K562 (cell line): ENCODE results near the gene GLDC. TPM values are rescaled to one million over a fixed set of nuclear protein-coding genes. Genes with fewer than 3 reads are reported as not detected.

Experiments
- CSDE1 ChIP-seq, 2 experiments: fragments of 450-650 bp; IDR thresholded peaks; 2 replicates each; pipeline ENCODE4 v1.6.1; 2016; ENCODE audit warnings: mild to moderate bottlenecking in 1 of 2
- E2F4 ChIP-seq: sonication (generic); formaldehyde crosslinking; IDR thresholded peaks from 2 replicates; pipeline ENCODE4 v1.8.0; 2022; ENCODE audit warnings: mild to moderate bottlenecking, low read depth, missing genetic modification reagents
- ELK1 ChIP-seq: sonication (generic); formaldehyde crosslinking; IDR thresholded peaks from 2 replicates; pipeline ENCODE4 v1.8.1; 2022; ENCODE audit warnings: missing genetic modification reagents
- ZNF592 ChIP-seq: fragments of 450-650 bp; IDR thresholded peaks from 2 replicates; pipeline ENCODE4 v1.6.1; 2017; ENCODE audit warnings: antibody characterized with exemption, mild to moderate bottlenecking
- polyA plus RNA-seq, 8 experiments: library from polyadenylated mRNA; depleted of rRNA in 4 of 8; stranded (reverse) in 5 of 8; unstranded in 3 of 8; fragments of >200 nt; fragmentation: Nextera tagmentation in 2 of 8; fragmentation: Illumina TruSeq in 1 of 8; extraction: Ambion mirVana in 2 of 8; extraction: Trizol in 1 of 8; gene quantifications; 2 replicates each; pipeline versions ENCODE4 v1.2.1 to v1.2.3, GENCODE V29; 2011 to 2014; ENCODE audit warnings: inconsistent platforms in 1 of 8, missing spikeins in 1 of 8
- total RNA-seq, 7 experiments: library from RNA; depleted of rRNA in 6 of 7; stranded (reverse); fragments of >200 nt in 6 of 7; fragmentation: Illumina TruSeq in 2 of 7; extraction: Trizol in 2 of 7; gene quantifications; 2 replicates each; pipeline versions ENCODE4 v1.2.1 to v1.2.3, GENCODE V29; 2011 to 2021; ENCODE audit warnings: low replicate concordance in 1 of 7

GLDC gene
- total and polyA plus RNA-seq, 9 of the 15 experiments (the other 6 are each of a cell fraction or from before 2014, with no cell fraction given): 0.03 to 0.27 (median 0.08) TPM; not detected in 6

- TF ChIP-seq E2F4 (CRISPR knock-in tag): no peak
- no peak for TF ChIP-seq CSDE1 (IDR thresholded peaks at IDR 0.05)
- no peak for TF ChIP-seq ELK1
- TF ChIP-seq ZNF592: no peak
These were observed 94.4 kb downstream of the GLDC start (continued) for GRCh38 chr9:6551136-6551535.
